Liver (tissue), 3 donors: Measurements from ENCODE around the gene PARD3B.

Experiments used
- ATF3 ChIP-seq: IDR thresholded peaks from 2 replicates; pipeline ENCODE4 v1.6.1; 2016; ENCODE audit warnings: antibody characterized with exemption
- CTCF ChIP-seq: fragments of 150-350 bp; IDR thresholded peaks from 2 replicates; pipeline ENCODE4 v1.5.1; 2017; ENCODE audit warnings: improper control_type of control experiment, low read depth, low read length; ENCODE audit not compliant: missing input control
- GABPA ChIP-seq, 2 donors: IDR thresholded peaks in 1 of 2; conservative IDR thresholded peaks in 1 of 2; 2 replicates each; pipeline ENCODE4 v1.6.1; 2016; ENCODE audit warnings: antibody characterized with exemption in 2 of 2, mild to moderate bottlenecking in 1 of 2, moderate library complexity in 1 of 2
- JUND ChIP-seq, 2 donors: IDR thresholded peaks; 2 replicates each; pipeline ENCODE4 v1.6.1; 2016; ENCODE audit warnings: antibody characterized with exemption in 2 of 2
- SP1 ChIP-seq: IDR thresholded peaks from 2 replicates; pipeline ENCODE4 v1.6.1; 2018; ENCODE audit warnings: antibody characterized with exemption, mild to moderate bottlenecking
- TF ChIP-seq, protein P1 (sequence below): IDR thresholded peaks from 2 replicates; pipeline ENCODE4 v1.6.1; 2016; ENCODE audit warnings: antibody characterized with exemption
- donor health status: healthy.
- donor health status: healthy.

GRCh38 chr2:204849892-204850291 lies 304.6 kb downstream of the PARD3B start:
- no peak for TF ChIP-seq CTCF
- TF ChIP-seq GABPA (IDR thresholded peaks at IDR 0.05 in 1 of 2, conservative IDR thresholded peaks at IDR 0.05 in 1 of 2): no peak
- no peak for TF ChIP-seq SP1
- TF ChIP-seq, protein P1, sequence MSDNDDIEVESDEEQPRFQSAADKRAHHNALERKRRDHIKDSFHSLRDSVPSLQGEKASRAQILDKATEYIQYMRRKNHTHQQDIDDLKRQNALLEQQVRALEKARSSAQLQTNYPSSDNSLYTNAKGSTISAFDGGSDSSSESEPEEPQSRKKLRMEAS: no peak
- TF ChIP-seq ATF3: no peak
- TF ChIP-seq JUND (IDR thresholded peaks at IDR 0.05): no peak
